Spleen (tissue), 11 donors: ENCODE data around the gene C1orf52. TPM values are rescaled to one million over a fixed set of nuclear protein-coding genes. Genes with fewer than 3 reads are reported as not detected.

Source experiments
- DNase-seq: peaks from one replicate; pipeline ENCODE4 v3.0.0-alpha.2; 2020
- H3K27ac ChIP-seq, 8 donors: fragments of 200-600 bp; sonication (generic) in 7 of 8; 1 replicate in 4 of 8; 2 replicates in 4 of 8; pipeline versions ENCODE4 v1.5.0 to v1.8.0; 2016 to 2021; ENCODE audit warnings: inconsistent platforms in 4 of 8, mild to moderate bottlenecking in 4 of 8, moderate library complexity in 1 of 8
- H3K27me3 ChIP-seq, 7 donors: fragments of 200-600 bp; sonication (generic) in 6 of 7; replicated peaks in 1 of 7; 1 replicate in 4 of 7; 2 replicates in 3 of 7; pipeline versions ENCODE4 v1.5.0 to v1.8.0; 2016 to 2021; ENCODE audit warnings: inconsistent platforms in 3 of 7, mild to moderate bottlenecking in 1 of 7
- H3K36me3 ChIP-seq, 6 donors: fragments of 200-600 bp; sonication (generic) in 5 of 6; 1 replicate in 4 of 6; 2 replicates in 2 of 6; pipeline versions ENCODE4 v1.5.0 to v1.8.0; 2016 to 2021; ENCODE audit warnings: inconsistent platforms in 2 of 6
- H3K4me1 ChIP-seq, 6 donors: fragments of 200-600 bp; sonication (generic) in 5 of 6; 1 replicate in 3 of 6; 2 replicates in 3 of 6; pipeline versions ENCODE4 v1.5.0 to v1.8.0; 2016 to 2021; ENCODE audit warnings: inconsistent platforms in 3 of 6
- H3K4me3 ChIP-seq, 8 donors: fragments of 200-600 bp; sonication (generic) in 7 of 8; 1 replicate in 4 of 8; 2 replicates in 4 of 8; pipeline versions ENCODE4 v1.5.0 to v1.8.0; 2016 to 2021; ENCODE audit warnings: inconsistent platforms in 4 of 8, mild to moderate bottlenecking in 4 of 8, moderate library complexity in 2 of 8
- H3K9me3 ChIP-seq, 8 donors: fragments of 200-600 bp; sonication (generic) in 7 of 8; 1 replicate in 4 of 8; 2 replicates in 4 of 8; pipeline versions ENCODE4 v1.5.0 to v1.8.0; 2016 to 2021; ENCODE audit warnings: inconsistent platforms in 4 of 8
- CTCF ChIP-seq, 11 experiments: fragments of 200-600 bp in 7 of 11; fragments of 450-650 bp in 4 of 11; sonication (generic) in 4 of 11; IDR thresholded peaks in 8 of 11; conservative IDR thresholded peaks in 3 of 11; 1 replicate in 7 of 11; 2 replicates in 4 of 11; pipeline versions ENCODE4 v1.4.0 to v1.8.0; 2016 to 2021; ENCODE audit warnings: antibody characterized with exemption in 11 of 11, inconsistent platforms in 4 of 11, mild to moderate bottlenecking in 1 of 11
- POLR2A ChIP-seq, 3 donors: fragments of 450-650 bp; IDR thresholded peaks; one replicate each; pipeline ENCODE4 v1.5.1; 2017; ENCODE audit warnings: antibody characterized with exemption in 3 of 3, mild to moderate bottlenecking in 1 of 3
- POLR2AphosphoS5 ChIP-seq, 3 donors: sonication (generic); formaldehyde crosslinking; IDR thresholded peaks; one replicate each; pipeline ENCODE4 v1.5.1; 2017; ENCODE audit warnings: antibody characterized with exemption in 3 of 3
- WGBS, 5 donors: extraction: QIAGEN DNeasy Blood & Tissue Kit in 3 of 5; methylation state at CpG; one replicate each; pipeline versions ENCODE4 v1.1.5 to v1.1.7; 2013 to 2018; 5-methylcytosine and 5-hydroxymethylcytosine counted together
- intact Hi-C: fragments of 100-400 bp; cut with DNase I; formaldehyde crosslinking; loops from one replicate; pipeline ENCODE4 v1.15.0; 2023; ENCODE audit warnings: low total_unique reads
- polyA plus RNA-seq, 3 donors: library from polyadenylated mRNA; stranded (reverse); fragments of 200-250 nt; gene quantifications; one replicate each; pipeline ENCODE4 v1.2.1, GENCODE V29; 2013
- total RNA-seq, 7 donors: library from RNA; depleted of rRNA in 3 of 7; stranded (reverse); fragments of >200 nt in 3 of 7; fragmentation: NEBNext Ultra II Directional in 4 of 7; extraction: Animal tissue kit (Norgen Biotek cat#: 25700) in 4 of 7; gene quantifications; one replicate each; pipeline versions ENCODE4 v1.1.0 to v1.2.1, GENCODE V29; 2016 to 2021
- donor health status: healthy with polysubstance abuse.
- donor health status: DM: no; HTN: no; CAD: no; lungs with moderate emphysema.
- donor health status: DM: no; HTN: no; CAD: no.
- donor health status: Bipolar disorder and iron deficiency.
- donor health status: healthy.
- donor health status: DM: no; HTN: no; CAD: no.
- donor health status: DM: yes; HTN: yes; CAD: no.

Gene C1orf52
- total and polyA plus RNA-seq, 10 donors, result 16.2 to 29.7 (median 22.6) TPM

- no peak overlapping the region for H3K4me3 ChIP-seq
- intact Hi-C loops, result no loop called here
- H3K4me1 ChIP-seq, result peaks cover 0 to 26% (median 2%) of the 10 kb centered on the region in 6 donors
- no peaks in the 10 kb centered on the region for H3K36me3 ChIP-seq
- 95 to 100% (median 98%) methylated on average over 2 of the region's 2 CpGs for WGBS, 5 donors
- no peaks in the 10 kb centered on the region for H3K27me3 ChIP-seq
- no peak overlapping the region for H3K27ac ChIP-seq
- H3K9me3 ChIP-seq, result no peaks in the 10 kb centered on the region
- DNase-seq, result no peak
- TF ChIP-seq POLR2AphosphoS5 (IDR thresholded peaks at IDR 0.05) (no peak), POLR2A (IDR thresholded peaks at IDR 0.05) (no peak), CTCF (IDR thresholded peaks at IDR 0.05 in 8 of 11, conservative IDR thresholded peaks at IDR 0.05 in 3 of 11) (no peak)
Observed at GRCh38 chr1:85290826-85291225, 31.4 kb upstream of the C1orf52 start.

- TF ChIP-seq CTCF (IDR thresholded peaks at IDR 0.05 in 8 of 11, conservative IDR thresholded peaks at IDR 0.05 in 3 of 11) (no peak), POLR2A (IDR thresholded peaks at IDR 0.05) (no peak), POLR2AphosphoS5 (IDR thresholded peaks at IDR 0.05) (no peak)
- WGBS, 5 donors, result 67 to 78% (median 72%) methylated on average over 4 of the region's 4 CpGs
- no peak overlapping the region for H3K4me3 ChIP-seq
- H3K27me3 ChIP-seq, result no peaks in the 10 kb centered on the region
- peaks cover 0 to 18% (median 2%) of the 10 kb centered on the region in 6 donors for H3K4me1 ChIP-seq
- DNase-seq, result no peak
- peaks cover 0 to under 1% (median 0%) of the 10 kb centered on the region in 6 donors for H3K36me3 ChIP-seq
- no peaks in the 10 kb centered on the region for H3K9me3 ChIP-seq
- peak overlapping the region in 2 of 8 donors; percentile 9 to 18 for H3K27ac ChIP-seq
- intact Hi-C loops, result no loop called here
Observed at GRCh38 chr1:85289848-85290335, 30.4 kb upstream of the C1orf52 start.

- DNase-seq, result no peak
- WGBS, 5 donors, result 83 to 88% (median 85%) methylated on average over 9 of the region's 9 CpGs
- H3K4me3 ChIP-seq, result no peak overlapping the region
Observed at GRCh38 chr1:85289207-85289847, 29.9 kb upstream of the C1orf52 start.

More at GRCh38 chr1:85289207-85289847, 29.9 kb upstream of the C1orf52 start:
- Histone ChIP-seq H3K36me3 (peaks cover 0 to 5% (median 0%) of the 10 kb centered on the region in 6 donors), H3K27me3 (no peaks in the 10 kb centered on the region), H3K9me3 (no peaks in the 10 kb centered on the region), H3K4me1 (peaks cover 0 to 16% (median 0%) of the 10 kb centered on the region in 6 donors), H3K27ac (peak overlapping the region in 2 of 8 donors; percentile 9 to 18)
- intact Hi-C loops, result no loop called here
- no peak for TF ChIP-seq POLR2A (IDR thresholded peaks at IDR 0.05)
- no peak for TF ChIP-seq POLR2AphosphoS5 (IDR thresholded peaks at IDR 0.05)
- TF ChIP-seq CTCF (IDR thresholded peaks at IDR 0.05 in 8 of 11, conservative IDR thresholded peaks at IDR 0.05 in 3 of 11), result no peak
